ENCODE results near the gene AOPEP.

- TF ChIP-seq EP300 (IDR thresholded peaks at IDR 0.05; ENCODE audit: low read depth in 2 of 2, low read length in 2 of 2) (no peak), EP300 (CRISPR knock-in tag; IDR thresholded peaks at IDR 0.05; ENCODE audit: borderline replicate concordance) (no peak), NFYB (CRISPR knock-in tag; IDR thresholded peaks at IDR 0.05) (no peak), BRCA1 (CRISPR knock-in tag; IDR thresholded peaks at IDR 0.05) (no peak), REST (IDR thresholded peaks at IDR 0.05; ENCODE audit: borderline replicate concordance in 1 of 2, low read depth in 1 of 2, low read length in 2 of 2) (no peak), POLR2A (IDR thresholded peaks at IDR 0.05; ENCODE audit: insufficient read depth in 1 of 2, low read depth in 2 of 2, low read length in 2 of 2) (no peak), HNF4A (CRISPR knock-in tag; IDR thresholded peaks at IDR 0.05) (no peak), TCF7L2 (IDR thresholded peaks at IDR 0.05; ENCODE audit: low read depth, low read length) (no peak), NR0B2 (CRISPR knock-in tag; IDR thresholded peaks at IDR 0.05) (no peak), ATF1 (CRISPR knock-in tag; IDR thresholded peaks at IDR 0.05) (no peak), ZNF768 (CRISPR knock-in tag; IDR thresholded peaks at IDR 0.05) (no peak)
- TF ChIP-seq, protein P1, sequence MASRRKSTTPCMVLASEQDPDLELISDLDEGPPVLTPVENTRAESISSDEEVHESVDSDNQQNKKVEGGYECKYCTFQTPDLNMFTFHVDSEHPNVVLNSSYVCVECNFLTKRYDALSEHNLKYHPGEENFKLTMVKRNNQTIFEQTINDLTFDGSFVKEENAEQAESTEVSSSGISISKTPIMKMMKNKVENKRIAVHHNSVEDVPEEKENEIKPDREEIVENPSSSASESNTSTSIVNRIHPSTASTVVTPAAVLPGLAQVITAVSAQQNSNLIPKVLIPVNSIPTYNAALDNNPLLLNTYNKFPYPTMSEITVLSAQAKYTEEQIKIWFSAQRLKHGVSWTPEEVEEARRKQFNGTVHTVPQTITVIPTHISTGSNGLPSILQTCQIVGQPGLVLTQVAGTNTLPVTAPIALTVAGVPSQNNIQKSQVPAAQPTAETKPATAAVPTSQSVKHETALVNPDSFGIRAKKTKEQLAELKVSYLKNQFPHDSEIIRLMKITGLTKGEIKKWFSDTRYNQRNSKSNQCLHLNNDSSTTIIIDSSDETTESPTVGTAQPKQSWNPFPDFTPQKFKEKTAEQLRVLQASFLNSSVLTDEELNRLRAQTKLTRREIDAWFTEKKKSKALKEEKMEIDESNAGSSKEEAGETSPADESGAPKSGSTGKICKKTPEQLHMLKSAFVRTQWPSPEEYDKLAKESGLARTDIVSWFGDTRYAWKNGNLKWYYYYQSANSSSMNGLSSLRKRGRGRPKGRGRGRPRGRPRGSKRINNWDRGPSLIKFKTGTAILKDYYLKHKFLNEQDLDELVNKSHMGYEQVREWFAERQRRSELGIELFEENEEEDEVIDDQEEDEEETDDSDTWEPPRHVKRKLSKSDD (CRISPR knock-in tag; IDR thresholded peaks at IDR 0.05; ENCODE audit: low read depth), result no peak
- TF ChIP-seq, protein P2, sequence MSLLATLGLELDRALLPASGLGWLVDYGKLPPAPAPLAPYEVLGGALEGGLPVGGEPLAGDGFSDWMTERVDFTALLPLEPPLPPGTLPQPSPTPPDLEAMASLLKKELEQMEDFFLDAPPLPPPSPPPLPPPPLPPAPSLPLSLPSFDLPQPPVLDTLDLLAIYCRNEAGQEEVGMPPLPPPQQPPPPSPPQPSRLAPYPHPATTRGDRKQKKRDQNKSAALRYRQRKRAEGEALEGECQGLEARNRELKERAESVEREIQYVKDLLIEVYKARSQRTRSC (CRISPR knock-in tag; IDR thresholded peaks at IDR 0.05; ENCODE audit: low read depth), result no peak
- TF ChIP-seq, protein P3, sequence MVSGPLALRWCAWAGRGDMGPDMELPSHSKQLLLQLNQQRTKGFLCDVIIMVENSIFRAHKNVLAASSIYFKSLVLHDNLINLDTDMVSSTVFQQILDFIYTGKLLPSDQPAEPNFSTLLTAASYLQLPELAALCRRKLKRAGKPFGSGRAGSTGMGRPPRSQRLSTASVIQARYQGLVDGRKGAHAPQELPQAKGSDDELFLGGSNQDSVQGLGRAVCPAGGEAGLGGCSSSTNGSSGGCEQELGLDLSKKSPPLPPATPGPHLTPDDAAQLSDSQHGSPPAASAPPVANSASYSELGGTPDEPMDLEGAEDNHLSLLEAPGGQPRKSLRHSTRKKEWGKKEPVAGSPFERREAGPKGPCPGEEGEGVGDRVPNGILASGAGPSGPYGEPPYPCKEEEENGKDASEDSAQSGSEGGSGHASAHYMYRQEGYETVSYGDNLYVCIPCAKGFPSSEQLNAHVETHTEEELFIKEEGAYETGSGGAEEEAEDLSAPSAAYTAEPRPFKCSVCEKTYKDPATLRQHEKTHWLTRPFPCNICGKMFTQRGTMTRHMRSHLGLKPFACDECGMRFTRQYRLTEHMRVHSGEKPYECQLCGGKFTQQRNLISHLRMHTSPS (CRISPR knock-in tag; IDR thresholded peaks at IDR 0.05; ENCODE audit: low read depth), result no peak
Observed at GRCh38 chr9:95029720-95030119, 303.2 kb downstream of the AOPEP start.
